Measurements from ENCODE around the gene PDE4DIP. TPM values are rescaled to one million over a fixed set of nuclear protein-coding genes. Genes with fewer than 3 reads are reported as not detected.
"Not testable (repeated sequence)": the region's sequence is repeated elsewhere in the genome, so short reads cannot be mapped to it uniquely, and the experiment has no call there.

The PDE4DIP gene
- polyA plus RNA-seq: 10 to 100 TPM; 31.9 to 50.8 (median 37.1) TPM
- long read RNA-seq, donor 1: 0 reads
- long read RNA-seq, donor 2: 0 reads
- long read RNA-seq, donor 3, partial matches to known transcripts: 25 of 25 reads
- long read RNA-seq, donor 3, other reads (novel, unspliced or antisense): 0 of 25 reads
- long read RNA-seq, donor 4: 0 reads
- long read RNA-seq, donor 5, full-length matches to known transcripts: 2 of 2 reads
- long read RNA-seq, donor 5, partial matches to known transcripts: 0 of 2 reads
- long read RNA-seq, donor 5, other reads (novel, unspliced or antisense): 0 of 2 reads
- long read RNA-seq, donor 6, full-length matches to known transcripts: 2 of 12 reads
- long read RNA-seq, donor 6, partial matches to known transcripts: 10 of 12 reads
- long read RNA-seq, donor 6, other reads (novel, unspliced or antisense): 0 of 12 reads
- long read RNA-seq, donor 7: 0 reads
- long read RNA-seq, donor 8, partial matches to known transcripts: 0 of 1 reads
- long read RNA-seq, donor 8, other reads (novel, unspliced or antisense): 0 of 1 reads
- long read RNA-seq, donor 9: 0 reads
- long read RNA-seq, donor 10, partial matches to known transcripts: 10 of 10 reads
- long read RNA-seq, donor 10, other reads (novel, unspliced or antisense): 0 of 10 reads

GRCh38 chr1:148844220-148844619 is at the start of gene PDE4DIP:
TSS of gene PDE4DIP (plus strand) at chr1:148844428. CDS start at chr1:148844775, 347 bp downstream.
- H3K4me1 ChIP-seq (ENCODE audit: control insufficient read depth in 3 of 3, insufficient read depth in 2 of 3, low read depth in 1 of 3, low read length in 2 of 3); DNase-seq; H3K27ac ChIP-seq (ENCODE audit: low read depth in 1 of 3, low read length in 2 of 3); H3K9me3 ChIP-seq (ENCODE audit: control insufficient read depth in 2 of 2, insufficient read depth in 1 of 2, low read depth in 1 of 2, low read length in 1 of 2); H3K4me3 ChIP-seq (ENCODE audit: low read depth in 1 of 3, low read length in 3 of 3); H3K27me3 ChIP-seq (ENCODE audit: control insufficient read depth in 3 of 3, insufficient read depth in 3 of 3, low read length in 3 of 3); H3K36me3 ChIP-seq (ENCODE audit: control insufficient read depth in 3 of 3, insufficient read depth in 2 of 3, low read depth in 1 of 3, low read length in 3 of 3); FAIRE-seq: not testable (repeated sequence)
- 0% methylated on average over 3 to 13 of the region's 36 CpGs for WGBS, 3 donors

DNA sequence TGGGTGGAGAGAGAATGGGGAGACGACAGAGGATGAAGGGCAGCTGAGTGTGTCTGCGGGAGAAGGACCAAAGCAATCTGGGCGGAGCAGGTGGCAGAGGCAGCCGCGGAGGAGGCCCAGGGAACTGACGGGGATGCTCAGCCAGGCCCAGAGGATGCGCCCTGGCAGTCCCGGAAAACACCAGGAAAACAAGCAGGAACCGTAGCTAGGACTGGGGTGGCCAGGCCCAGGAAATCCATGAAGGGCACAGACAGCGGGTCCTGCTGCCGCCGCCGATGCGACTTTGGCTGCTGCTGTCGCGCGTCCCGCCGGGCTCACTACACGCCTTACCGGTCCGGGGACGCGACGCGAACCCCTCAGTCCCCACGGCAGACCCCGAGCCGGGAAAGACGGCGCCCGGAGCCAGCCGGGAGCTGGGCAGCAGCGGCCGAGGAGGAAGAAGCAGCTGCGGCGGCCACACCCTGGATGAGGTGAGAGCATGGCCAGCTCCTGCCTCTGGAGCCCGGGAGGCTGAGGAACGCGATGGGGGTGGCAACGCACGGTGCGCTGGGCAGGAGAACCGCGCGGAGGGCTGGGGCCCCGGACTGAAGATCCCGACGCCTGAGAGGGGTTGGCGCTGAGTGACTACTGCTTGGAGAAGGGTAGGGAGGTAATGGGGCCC is 35.8 kb upstream of the PDE4DIP start:
- H3K27me3 ChIP-seq (ENCODE audit: control insufficient read depth in 3 of 3, insufficient read depth in 3 of 3, low read length in 3 of 3); FAIRE-seq: not testable (repeated sequence)

GRCh38 chr1:148808929-148809283 is 35.3 kb upstream of the PDE4DIP start:
- not testable (repeated sequence) for H3K27me3 ChIP-seq (ENCODE audit: control insufficient read depth in 3 of 3, insufficient read depth in 3 of 3, low read length in 3 of 3); H3K4me3 ChIP-seq (ENCODE audit: low read depth in 1 of 3, low read length in 3 of 3); H3K9me3 ChIP-seq (ENCODE audit: control insufficient read depth in 2 of 2, insufficient read depth in 1 of 2, low read depth in 1 of 2, low read length in 1 of 2); H3K27ac ChIP-seq (ENCODE audit: low read depth in 1 of 3, low read length in 2 of 3); H3K36me3 ChIP-seq (ENCODE audit: control insufficient read depth in 3 of 3, insufficient read depth in 2 of 3, low read depth in 1 of 3, low read length in 3 of 3); H3K4me1 ChIP-seq (ENCODE audit: control insufficient read depth in 3 of 3, insufficient read depth in 2 of 3, low read depth in 1 of 3, low read length in 2 of 3); DNase-seq; FAIRE-seq
- WGBS, 3 donors: no CpG with 5 or more reads among the region's 6 CpGs

More for the DNA sequence above, 35.8 kb upstream of the PDE4DIP start:
- not testable (repeated sequence) for H3K4me1 ChIP-seq (ENCODE audit: control insufficient read depth in 3 of 3, insufficient read depth in 2 of 3, low read depth in 1 of 3, low read length in 2 of 3); H3K4me3 ChIP-seq (ENCODE audit: low read depth in 1 of 3, low read length in 3 of 3); H3K36me3 ChIP-seq (ENCODE audit: control insufficient read depth in 3 of 3, insufficient read depth in 2 of 3, low read depth in 1 of 3, low read length in 3 of 3); H3K9me3 ChIP-seq (ENCODE audit: control insufficient read depth in 2 of 2, insufficient read depth in 1 of 2, low read depth in 1 of 2, low read length in 1 of 2); H3K27ac ChIP-seq (ENCODE audit: low read depth in 1 of 3, low read length in 2 of 3); DNase-seq
- WGBS, 3 donors: no CpG with 5 or more reads among the region's 50 CpGs

- FAIRE-seq; H3K4me1 ChIP-seq (ENCODE audit: control insufficient read depth in 3 of 3, insufficient read depth in 2 of 3, low read depth in 1 of 3, low read length in 2 of 3); H3K27ac ChIP-seq (ENCODE audit: low read depth in 1 of 3, low read length in 2 of 3); DNase-seq; H3K9me3 ChIP-seq (ENCODE audit: control insufficient read depth in 2 of 2, insufficient read depth in 1 of 2, low read depth in 1 of 2, low read length in 1 of 2); H3K36me3 ChIP-seq (ENCODE audit: control insufficient read depth in 3 of 3, insufficient read depth in 2 of 3, low read depth in 1 of 3, low read length in 3 of 3); H3K4me3 ChIP-seq (ENCODE audit: low read depth in 1 of 3, low read length in 3 of 3); H3K27me3 ChIP-seq (ENCODE audit: control insufficient read depth in 3 of 3, insufficient read depth in 3 of 3, low read length in 3 of 3): not testable (repeated sequence)
- WGBS, 3 donors: 57 to 100% (median 85%) methylated on average over 1 of the region's 7 CpGs
Measured at GRCh38 chr1:148822180-148822579, 22.0 kb upstream of the PDE4DIP start.

DNA sequence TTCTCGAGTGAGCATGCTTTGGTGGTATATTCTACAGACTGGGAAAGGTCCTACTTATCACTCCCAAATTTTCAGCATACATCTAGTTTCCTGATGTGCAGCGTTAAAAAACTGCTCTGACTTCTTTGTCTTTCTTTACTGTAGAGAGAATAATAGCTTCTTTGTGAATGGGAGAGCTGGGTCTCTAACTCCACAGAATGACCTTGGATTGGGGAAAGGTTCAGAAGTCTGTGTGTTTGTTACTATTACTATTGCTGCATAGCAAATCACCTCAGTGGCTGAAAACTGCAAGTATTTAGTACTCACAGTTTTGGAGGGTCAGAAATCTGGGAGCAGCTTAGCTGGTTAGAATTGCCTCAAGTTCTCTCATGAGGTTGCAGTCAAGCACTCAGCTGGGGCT is 20.4 kb upstream of the PDE4DIP start:
- H3K27ac ChIP-seq (ENCODE audit: low read depth in 1 of 3, low read length in 2 of 3); DNase-seq; H3K4me1 ChIP-seq (ENCODE audit: control insufficient read depth in 3 of 3, insufficient read depth in 2 of 3, low read depth in 1 of 3, low read length in 2 of 3); H3K4me3 ChIP-seq (ENCODE audit: low read depth in 1 of 3, low read length in 3 of 3); H3K36me3 ChIP-seq (ENCODE audit: control insufficient read depth in 3 of 3, insufficient read depth in 2 of 3, low read depth in 1 of 3, low read length in 3 of 3); H3K27me3 ChIP-seq (ENCODE audit: control insufficient read depth in 3 of 3, insufficient read depth in 3 of 3, low read length in 3 of 3); FAIRE-seq; H3K9me3 ChIP-seq (ENCODE audit: control insufficient read depth in 2 of 2, insufficient read depth in 1 of 2, low read depth in 1 of 2, low read length in 1 of 2): not testable (repeated sequence)
- 60% methylated on average over 1 of the region's 2 CpGs; no CpG with 5 or more reads in 2 of the 3 donors for WGBS, 3 donors

DNA sequence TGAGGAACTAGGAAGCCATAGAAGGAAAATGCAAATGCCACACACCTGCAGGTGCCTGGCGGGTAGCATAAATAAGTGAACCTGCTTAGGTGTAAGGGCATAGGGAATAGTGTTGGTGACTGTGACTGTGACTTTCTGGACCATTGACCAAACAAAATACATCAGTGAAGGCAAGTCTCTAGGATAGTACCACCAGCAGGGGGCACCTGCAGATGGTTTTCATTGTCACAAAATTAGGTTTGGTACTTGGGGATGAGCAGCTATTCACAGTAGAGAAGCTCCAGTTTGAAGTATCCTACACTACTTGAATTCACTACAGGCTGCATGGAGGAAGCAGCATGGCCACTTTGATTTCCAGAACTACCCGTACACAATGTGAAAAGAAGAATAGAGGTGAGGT is 19.2 kb upstream of the PDE4DIP start:
- FAIRE-seq; H3K36me3 ChIP-seq (ENCODE audit: control insufficient read depth in 3 of 3, insufficient read depth in 2 of 3, low read depth in 1 of 3, low read length in 3 of 3); H3K27ac ChIP-seq (ENCODE audit: low read depth in 1 of 3, low read length in 2 of 3); H3K4me3 ChIP-seq (ENCODE audit: low read depth in 1 of 3, low read length in 3 of 3); H3K4me1 ChIP-seq (ENCODE audit: control insufficient read depth in 3 of 3, insufficient read depth in 2 of 3, low read depth in 1 of 3, low read length in 2 of 3); DNase-seq; H3K27me3 ChIP-seq (ENCODE audit: control insufficient read depth in 3 of 3, insufficient read depth in 3 of 3, low read length in 3 of 3); H3K9me3 ChIP-seq (ENCODE audit: control insufficient read depth in 2 of 2, insufficient read depth in 1 of 2, low read depth in 1 of 2, low read length in 1 of 2): not testable (repeated sequence)
- WGBS, 3 donors: no CpG with 5 or more reads among the region's 2 CpGs

DNA sequence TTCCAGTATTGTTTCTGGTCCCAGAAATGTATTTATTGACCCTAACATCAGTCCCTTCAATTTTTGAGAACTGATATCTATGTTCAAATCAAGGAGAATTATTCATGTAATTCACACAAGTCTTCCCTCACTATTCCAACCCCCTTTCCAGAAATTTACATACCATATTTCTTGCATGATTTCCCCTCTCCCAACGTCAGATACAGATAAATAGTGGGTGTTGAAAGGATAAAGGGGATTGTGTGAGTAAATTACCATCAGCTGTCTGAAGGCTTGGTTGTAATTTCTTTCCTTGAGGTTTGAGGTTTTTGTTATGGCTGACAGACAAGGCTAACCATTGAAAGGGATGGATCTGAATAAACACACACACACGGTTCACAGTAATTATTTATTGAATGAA is 15.7 kb upstream of the PDE4DIP start:
- DNase-seq; H3K36me3 ChIP-seq (ENCODE audit: control insufficient read depth in 3 of 3, insufficient read depth in 2 of 3, low read depth in 1 of 3, low read length in 3 of 3); H3K4me3 ChIP-seq (ENCODE audit: low read depth in 1 of 3, low read length in 3 of 3); FAIRE-seq; H3K27ac ChIP-seq (ENCODE audit: low read depth in 1 of 3, low read length in 2 of 3); H3K27me3 ChIP-seq (ENCODE audit: control insufficient read depth in 3 of 3, insufficient read depth in 3 of 3, low read length in 3 of 3); H3K9me3 ChIP-seq (ENCODE audit: control insufficient read depth in 2 of 2, insufficient read depth in 1 of 2, low read depth in 1 of 2, low read length in 1 of 2); H3K4me1 ChIP-seq (ENCODE audit: control insufficient read depth in 3 of 3, insufficient read depth in 2 of 3, low read depth in 1 of 3, low read length in 2 of 3): not testable (repeated sequence)
- WGBS, 3 donors: 30 to 65% (median 55%) methylated on average over 1 of the region's 2 CpGs

DNA sequence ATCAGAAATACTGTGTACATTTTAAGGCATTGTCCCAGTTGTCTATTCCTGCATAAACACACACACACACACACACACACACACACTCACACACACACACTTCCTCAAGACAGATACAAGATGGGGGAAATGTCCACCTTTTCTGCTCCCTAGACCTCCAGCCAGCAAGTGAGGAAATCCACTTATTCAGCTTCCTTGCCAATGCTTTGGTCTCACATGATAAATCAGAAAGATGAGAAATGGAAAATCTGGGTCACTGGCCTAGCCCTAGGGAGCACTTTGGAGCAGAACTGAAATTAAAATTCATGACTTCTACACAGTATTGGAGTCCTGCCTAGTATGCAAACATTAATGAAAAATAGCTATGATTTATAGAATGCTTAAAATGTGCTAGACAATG is 15.3 kb upstream of the PDE4DIP start:
- not testable (repeated sequence) for H3K36me3 ChIP-seq (ENCODE audit: control insufficient read depth in 3 of 3, insufficient read depth in 2 of 3, low read depth in 1 of 3, low read length in 3 of 3); FAIRE-seq; DNase-seq; H3K27ac ChIP-seq (ENCODE audit: low read depth in 1 of 3, low read length in 2 of 3); H3K9me3 ChIP-seq (ENCODE audit: control insufficient read depth in 2 of 2, insufficient read depth in 1 of 2, low read depth in 1 of 2, low read length in 1 of 2); H3K27me3 ChIP-seq (ENCODE audit: control insufficient read depth in 3 of 3, insufficient read depth in 3 of 3, low read length in 3 of 3); H3K4me1 ChIP-seq (ENCODE audit: control insufficient read depth in 3 of 3, insufficient read depth in 2 of 3, low read depth in 1 of 3, low read length in 2 of 3); H3K4me3 ChIP-seq (ENCODE audit: low read depth in 1 of 3, low read length in 3 of 3)
